GM18511 (cell line): ENCODE data around the gene CDKN3.
A peak's percentile ranks its signal among the peaks of the same experiment; 100 is the strongest.
"Not testable (repeated sequence)": the region's sequence is repeated elsewhere in the genome, so short reads cannot be mapped to it uniquely, and the experiment has no call there.

Source experiments
- ATAC-seq: cut with Tn5 transposase; IDR thresholded peaks from one replicate; pipeline ENCODE4 v1.9.1; 2021; ENCODE audit warnings: mild to moderate bottlenecking, moderate library complexity; ENCODE audit not compliant: unreplicated experiment

Gene CDKN3

GRCh38 chr14:54420478-54421142 lies 23.8 kb downstream of the CDKN3 start:
- ATAC-seq: no peak

- no peak for ATAC-seq
Measured at GRCh38 chr14:54423991-54424390, 27.2 kb downstream of the CDKN3 start.

- no peak for ATAC-seq
Measured at GRCh38 chr14:54424479-54424901, 27.7 kb downstream of the CDKN3 start.

GRCh38 chr14:54425068-54425467 lies 28.3 kb downstream of the CDKN3 start:
- ATAC-seq: no peak

DNA sequence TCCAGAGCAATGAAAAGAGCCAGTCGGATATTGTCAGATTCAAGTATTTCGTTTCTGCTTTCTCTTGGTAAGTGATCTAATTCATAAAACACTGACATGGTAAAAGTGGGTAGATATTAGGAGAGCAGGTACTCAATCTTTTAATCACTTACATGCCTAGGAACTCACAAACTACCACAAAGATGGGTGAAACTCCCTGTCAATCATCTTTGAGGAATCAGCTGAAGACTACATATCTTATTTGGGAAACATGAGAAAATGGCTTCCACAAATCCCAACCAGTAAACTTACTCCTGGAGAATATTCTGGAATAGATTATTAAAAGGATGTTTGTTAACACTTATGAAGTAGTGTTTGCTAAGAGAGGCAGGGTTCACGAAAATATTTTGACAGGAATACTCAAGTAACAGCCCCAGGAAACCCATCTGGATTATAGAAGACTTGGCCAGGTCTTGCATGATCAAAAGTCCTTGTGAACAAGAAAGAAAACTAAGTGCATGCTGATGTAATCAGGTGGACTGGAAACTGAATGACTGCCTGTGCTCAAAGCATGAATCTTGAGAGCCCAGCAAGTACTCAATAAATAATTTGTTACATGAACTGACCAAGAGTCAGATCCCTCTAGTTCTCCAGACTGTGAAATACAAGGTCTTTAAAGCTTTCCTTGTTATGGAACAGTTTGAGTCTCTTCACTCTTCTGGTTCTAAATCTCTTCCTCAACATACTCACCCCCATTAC lies 28.9 kb downstream of the CDKN3 start:
- ATAC-seq: no peak

GRCh38 chr14:54427871-54428270 lies 31.1 kb downstream of the CDKN3 start:
- ATAC-seq: no peak

DNA sequence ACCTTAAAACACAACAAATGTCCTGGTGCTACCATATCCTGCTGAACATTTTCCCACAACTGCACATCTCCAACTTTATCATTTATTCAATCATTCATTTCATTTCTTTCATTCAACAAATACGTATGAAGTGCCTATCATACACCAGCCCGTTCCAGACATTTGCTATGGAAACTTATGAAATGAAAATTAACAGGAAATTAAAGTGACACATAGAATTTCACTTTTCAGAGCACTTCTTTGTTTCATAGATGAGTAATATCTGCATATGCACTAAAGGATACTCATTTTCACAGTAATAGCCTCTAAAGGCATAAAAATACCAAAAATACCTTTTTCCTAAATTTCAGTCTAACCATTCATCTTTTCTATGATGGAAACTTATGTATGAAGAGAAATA lies 31.7 kb downstream of the CDKN3 start:
- no peak for ATAC-seq

DNA sequence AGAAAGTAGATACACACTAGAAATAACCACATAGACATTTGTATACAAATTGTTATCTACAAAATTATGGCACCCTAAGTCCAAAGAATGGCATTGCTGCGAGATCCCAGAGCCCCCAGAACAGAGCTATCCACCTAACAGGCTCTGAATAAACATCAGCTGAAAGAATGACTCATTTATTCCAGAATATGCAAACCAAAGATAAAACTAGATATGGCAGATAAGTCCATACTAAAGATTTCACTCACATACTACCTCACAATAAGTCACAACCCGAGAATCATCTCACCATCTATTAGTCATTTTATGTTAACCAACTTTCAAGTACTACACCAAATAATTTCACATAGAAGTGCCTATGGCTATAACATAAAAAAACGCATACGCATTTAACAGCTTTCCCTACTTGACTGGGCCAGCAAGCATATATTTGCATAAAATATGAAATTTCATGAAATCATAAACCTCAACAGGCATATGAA lies 38.7 kb downstream of the CDKN3 start:
- ATAC-seq: no peak

- not testable (repeated sequence) for ATAC-seq
Measured at GRCh38 chr14:54437954-54438353, 41.1 kb downstream of the CDKN3 start.

- ATAC-seq: no peak
Measured at GRCh38 chr14:54438703-54439102, 41.9 kb downstream of the CDKN3 start.

DNA sequence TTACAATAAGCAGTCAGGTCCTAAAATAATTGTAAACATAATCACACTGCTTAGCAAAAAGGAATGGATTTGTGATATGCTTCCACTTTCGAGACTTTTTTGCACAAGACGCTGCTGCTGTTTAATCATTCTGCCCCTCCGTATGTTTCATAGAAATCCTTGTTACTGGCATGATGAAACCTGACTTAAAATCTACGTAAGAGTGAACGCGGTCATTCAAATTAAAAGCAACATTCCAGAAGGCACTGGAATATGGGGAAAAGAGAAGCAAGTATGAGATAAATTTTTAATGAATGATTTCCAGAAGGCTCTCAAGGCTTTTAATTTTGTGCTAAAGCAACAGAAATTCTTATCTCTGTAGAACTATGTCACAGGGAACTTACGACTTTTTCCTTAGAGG lies 43.2 kb downstream of the CDKN3 start:
- ATAC-seq: no peak

- ATAC-seq: no peak
Measured at GRCh38 chr14:54440476-54440872, 43.7 kb downstream of the CDKN3 start.

DNA sequence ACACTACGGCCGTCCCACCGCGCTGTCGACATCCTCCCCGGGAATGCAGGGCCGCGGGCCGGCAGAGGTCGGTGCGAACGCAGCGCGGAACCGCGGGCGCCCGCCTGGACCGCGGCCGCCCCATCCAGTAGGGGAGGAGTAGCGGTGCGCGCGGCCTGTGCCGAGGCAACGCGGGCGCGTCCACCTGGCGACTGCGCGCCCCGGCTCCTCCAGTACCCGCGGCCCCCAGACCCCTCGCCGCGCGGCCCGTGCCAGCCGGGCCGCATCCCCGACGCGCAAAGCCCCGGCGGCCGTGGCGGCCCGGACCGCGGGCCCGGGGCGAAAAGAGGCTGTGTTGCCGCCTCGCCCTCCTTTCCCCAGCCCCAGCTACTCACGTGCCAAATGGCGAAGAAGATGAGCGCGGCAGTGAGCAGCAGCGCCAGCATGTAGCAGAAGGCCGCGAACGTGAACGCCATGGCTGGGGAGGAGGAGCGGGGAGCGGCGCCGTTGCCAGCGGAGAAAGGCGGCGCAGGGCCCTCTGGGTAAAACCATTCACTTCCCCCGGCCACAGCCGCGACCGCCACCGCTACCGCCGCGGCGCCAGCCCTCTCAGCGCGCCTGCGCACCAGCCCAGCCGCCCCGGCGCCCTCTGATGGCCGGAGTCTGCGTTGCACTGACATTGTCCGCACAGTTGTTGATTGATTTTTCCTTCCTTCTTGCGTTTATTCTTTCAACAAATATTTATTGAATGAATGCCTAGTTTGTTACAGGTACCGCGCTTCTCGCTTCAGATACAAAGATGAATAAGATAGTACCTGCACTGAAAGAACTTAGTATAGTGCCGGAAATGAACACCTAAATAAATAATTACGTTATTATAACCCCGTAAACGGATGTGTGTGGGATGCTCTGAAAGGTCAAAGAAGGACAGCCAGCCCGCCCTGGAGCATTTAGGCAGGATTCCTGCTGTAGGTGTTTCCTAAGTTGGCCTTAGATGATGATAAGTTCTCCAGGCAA lies 44.4 kb downstream of the CDKN3 start, which contains the start of gene CNIH1:
CNIH1 (minus strand) TSS at position 502 of the 996 bp plus-strand sequence; CDS start at position 455, 47 bp downstream.
- ATAC-seq: peak; percentile 95

DNA sequence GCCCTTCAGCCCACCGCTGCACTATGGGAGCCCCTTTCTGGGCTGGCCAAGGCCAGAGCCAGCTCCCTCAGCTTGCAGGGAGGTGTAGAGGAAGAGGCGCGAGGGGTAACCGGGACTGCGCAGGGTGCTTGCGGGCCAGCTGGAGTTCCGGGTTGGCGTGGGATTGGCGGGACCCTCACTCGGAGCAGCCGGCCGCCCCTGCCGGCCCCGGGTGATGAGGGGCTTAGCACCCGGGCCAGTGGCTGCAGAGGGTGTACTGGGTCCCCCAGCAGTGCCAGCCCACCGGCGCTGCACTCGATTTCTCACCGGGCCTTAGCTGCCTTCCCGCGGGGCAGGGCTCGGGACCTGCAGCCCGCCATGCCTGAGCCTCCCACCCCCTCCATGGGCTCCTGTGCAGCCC lies 46.2 kb downstream of the CDKN3 start:
- not testable (repeated sequence) for ATAC-seq

- no peak for ATAC-seq
Measured at GRCh38 chr14:54443981-54444380, 47.2 kb downstream of the CDKN3 start.

DNA sequence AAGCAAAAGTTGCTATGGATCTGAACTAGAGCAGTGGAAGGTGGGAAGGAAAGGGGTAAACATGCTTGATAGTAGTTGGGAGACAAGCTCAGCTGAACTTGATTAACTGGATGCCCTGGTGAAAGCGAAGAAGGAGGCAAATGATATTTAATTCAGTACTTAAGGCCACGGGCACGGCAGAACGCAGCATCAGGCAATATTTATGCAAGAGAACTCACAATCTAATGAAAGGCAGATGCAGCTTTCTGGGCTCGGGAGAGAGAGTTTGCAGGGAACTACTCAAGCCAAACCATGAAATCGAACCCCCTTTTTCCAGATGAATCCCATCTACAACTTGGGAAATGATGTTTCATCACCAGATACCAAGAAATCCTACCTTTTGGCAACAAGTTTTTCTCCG lies 47.9 kb downstream of the CDKN3 start:
- ATAC-seq: no peak

DNA sequence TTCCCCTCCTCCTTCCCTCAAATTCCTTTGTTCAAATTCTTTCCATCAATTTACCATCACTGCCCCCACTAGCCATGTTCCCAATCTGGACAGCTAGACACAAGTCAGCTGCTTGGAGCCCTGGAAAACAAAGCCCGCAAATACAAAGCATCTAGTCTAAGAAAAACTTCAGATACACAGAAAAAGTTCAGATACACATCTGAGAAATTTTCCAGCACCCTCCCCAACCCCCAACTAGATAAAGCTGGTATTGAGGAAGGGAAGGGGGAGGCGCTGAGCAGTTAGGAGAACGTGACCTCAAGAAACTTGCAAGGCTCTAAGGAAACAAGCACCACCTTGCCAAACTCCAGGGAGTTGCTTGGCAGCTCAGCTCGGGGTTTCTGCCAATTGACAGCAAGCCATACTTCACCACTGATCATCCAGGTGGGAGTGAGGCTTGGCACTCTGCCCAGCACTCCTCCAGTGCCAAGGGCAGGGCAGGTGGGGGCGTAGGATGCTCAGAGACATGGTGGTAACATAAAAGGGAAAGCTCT lies 49.4 kb downstream of the CDKN3 start:
- no peak for ATAC-seq

- ATAC-seq: no peak
Measured at GRCh38 chr14:54447231-54447692, 50.5 kb downstream of the CDKN3 start.

GRCh38 chr14:54450535-54450934 lies 53.7 kb downstream of the CDKN3 start:
- ATAC-seq: peak; percentile 90

- ATAC-seq: no peak
Measured at GRCh38 chr14:54451121-54451601, 54.4 kb downstream of the CDKN3 start.
